ENCODE measurements around the gene MED28. TPM values are rescaled to one million over a fixed set of nuclear protein-coding genes. Genes with fewer than 3 reads are reported as not detected.

Gene MED28
- total RNA-seq, 4 donors from 2014 or later, result 11.1 to 25.5 (median 19.4) TPM

DNA sequence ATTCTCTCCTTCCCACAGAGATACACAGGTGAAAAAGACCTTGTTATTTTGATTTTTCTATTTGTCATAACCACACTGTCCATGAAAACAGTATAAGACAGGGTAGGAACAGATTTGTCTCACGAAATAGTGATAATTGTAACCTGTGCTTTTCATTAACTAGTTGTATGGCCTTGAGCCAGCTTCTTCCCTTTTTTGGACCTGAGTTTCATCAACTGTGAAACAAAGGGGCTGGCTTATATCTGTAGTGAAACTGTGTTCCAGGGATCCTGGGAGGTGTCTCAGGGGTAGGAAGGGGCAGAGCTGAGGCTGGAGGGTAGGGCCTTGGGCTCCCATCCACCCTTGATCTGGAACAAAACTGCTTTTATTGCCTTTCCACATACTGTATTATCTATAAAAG, 50.9 kb downstream of the MED28 start:
- 37 to 46% methylated on average over 1 of the region's 1 CpG for WGBS, 2 donors (ENCODE audit: low coverage in 1 of 2)
- H3K27me3 ChIP-seq, result no peaks in the 10 kb centered on the region
- H3K36me3 ChIP-seq, result no peaks in the 10 kb centered on the region
- DNase-seq, result no peak
- in situ Hi-C loops (cut with MboI; ENCODE audit: low pct_ligation_motif_present in 1 of 4, low pct_unique_long_range_greater_than_20kb in 1 of 4, low sequenced_read_pairs in 3 of 4), result no loop called here
- H3K4me3 ChIP-seq, result no peak overlapping the region
- intact Hi-C loops (cut with DNase I; ENCODE audit: low total_unique reads), result no loop called here
- H3K4me1 ChIP-seq, result no peaks in the 10 kb centered on the region
- H3K9me3 ChIP-seq, result no peaks in the 10 kb centered on the region
- no peak for TF ChIP-seq POLR2A (IDR thresholded peaks at IDR 0.05)
- TF ChIP-seq POLR2AphosphoS5 (IDR thresholded peaks at IDR 0.05), result no peak
- TF ChIP-seq CTCF (IDR thresholded peaks at IDR 0.05), result no peak
- no peak for TF ChIP-seq EP300 (IDR thresholded peaks at IDR 0.05; ENCODE audit: low read depth)
- H3K27ac ChIP-seq, result no peak overlapping the region

GRCh38 chr4:17665852-17666251, 51.4 kb downstream of the MED28 start:
- no peaks in the 10 kb centered on the region for H3K36me3 ChIP-seq
- intact Hi-C loops (cut with DNase I; ENCODE audit: low total_unique reads), result no loop called here
- 39 to 77% methylated on average over 2 to 3 of the region's 3 CpGs for WGBS, 2 donors (ENCODE audit: low coverage in 1 of 2)
- no peaks in the 10 kb centered on the region for H3K9me3 ChIP-seq
- no peaks in the 10 kb centered on the region for H3K27me3 ChIP-seq
- no peak for DNase-seq
- no peaks in the 10 kb centered on the region for H3K4me1 ChIP-seq
- no peak overlapping the region for H3K27ac ChIP-seq
- no peak overlapping the region for H3K4me3 ChIP-seq
- in situ Hi-C loops (cut with MboI; ENCODE audit: low pct_ligation_motif_present in 1 of 4, low pct_unique_long_range_greater_than_20kb in 1 of 4, low sequenced_read_pairs in 3 of 4), result no loop called here
- TF ChIP-seq EP300 (IDR thresholded peaks at IDR 0.05; ENCODE audit: low read depth) (no peak), POLR2A (IDR thresholded peaks at IDR 0.05) (no peak), CTCF (IDR thresholded peaks at IDR 0.05) (no peak), POLR2AphosphoS5 (IDR thresholded peaks at IDR 0.05) (no peak)

DNA sequence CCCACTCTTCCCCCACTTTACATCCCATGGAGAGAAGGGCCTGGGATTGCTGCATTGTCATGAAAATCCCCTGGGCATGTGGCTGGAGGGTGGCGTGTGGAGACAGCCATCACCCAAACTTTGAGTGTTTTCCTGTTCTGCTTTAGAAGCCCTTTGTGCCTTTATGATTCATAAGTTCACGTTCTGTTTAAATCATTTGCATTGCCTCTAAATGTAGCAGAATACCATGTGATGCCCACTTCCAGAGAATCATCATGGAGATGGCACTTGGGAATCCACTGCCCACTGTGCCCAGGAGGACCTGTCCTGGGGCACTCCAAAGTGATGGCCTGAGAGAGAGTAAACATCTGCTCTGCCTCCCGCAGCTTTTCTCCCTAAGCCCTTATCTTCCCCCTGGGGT, 52.8 kb downstream of the MED28 start:
- no peak for TF ChIP-seq EP300 (IDR thresholded peaks at IDR 0.05; ENCODE audit: low read depth)
- TF ChIP-seq POLR2AphosphoS5 (IDR thresholded peaks at IDR 0.05), result no peak
- TF ChIP-seq POLR2A (IDR thresholded peaks at IDR 0.05), result no peak
- TF ChIP-seq CTCF (IDR thresholded peaks at IDR 0.05), result no peak
- no peak for DNase-seq
- H3K4me1 ChIP-seq, result no peaks in the 10 kb centered on the region
- H3K27me3 ChIP-seq, result no peaks in the 10 kb centered on the region
- H3K27ac ChIP-seq, result no peak overlapping the region
- intact Hi-C loops (cut with DNase I; ENCODE audit: low total_unique reads), result no loop called here
- peaks cover 0 to 3% of the 10 kb centered on the region in 2 donors for H3K9me3 ChIP-seq
- H3K36me3 ChIP-seq, result no peaks in the 10 kb centered on the region
- 67 to 77% methylated on average over 2 to 3 of the region's 3 CpGs for WGBS, 2 donors (ENCODE audit: low coverage in 1 of 2)
- in situ Hi-C loops (cut with MboI; ENCODE audit: low pct_ligation_motif_present in 1 of 4, low pct_unique_long_range_greater_than_20kb in 1 of 4, low sequenced_read_pairs in 3 of 4), result no loop called here
- no peak overlapping the region for H3K4me3 ChIP-seq

DNA sequence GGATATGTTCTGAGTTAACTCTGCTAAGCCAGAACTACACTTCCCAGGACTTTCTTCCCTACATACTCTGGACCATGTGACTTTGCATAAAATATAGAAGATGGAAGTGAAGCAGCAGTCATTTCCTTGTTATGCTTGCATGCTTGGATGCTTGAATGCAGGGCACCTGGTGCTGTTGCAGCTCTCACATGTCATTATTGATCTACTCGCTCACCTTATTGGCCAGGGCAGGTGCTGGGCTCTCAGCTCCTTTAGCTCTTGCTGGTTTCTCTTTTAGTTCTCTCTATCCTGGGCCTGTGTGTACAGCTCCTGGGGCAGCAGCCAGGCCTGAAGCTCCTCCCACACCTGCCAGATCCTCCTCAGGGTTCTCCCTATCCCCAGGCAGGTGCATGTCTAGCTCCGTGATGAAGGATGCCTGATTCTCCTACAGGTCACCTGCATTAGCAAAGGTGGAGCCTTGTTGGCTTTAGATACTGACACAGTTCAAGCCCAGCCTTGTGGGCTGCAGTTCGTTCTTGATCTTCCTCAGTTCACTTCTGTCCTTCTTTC, 53.3 kb downstream of the MED28 start:
- no peaks in the 10 kb centered on the region for H3K36me3 ChIP-seq
- no peak overlapping the region for H3K27ac ChIP-seq
- in situ Hi-C loops (cut with MboI; ENCODE audit: low pct_ligation_motif_present in 1 of 4, low pct_unique_long_range_greater_than_20kb in 1 of 4, low sequenced_read_pairs in 3 of 4) (no loop called here), intact Hi-C loops (cut with DNase I; ENCODE audit: low total_unique reads) (no loop called here)
- no peak for TF ChIP-seq POLR2AphosphoS5 (IDR thresholded peaks at IDR 0.05)
- no peak for TF ChIP-seq CTCF (IDR thresholded peaks at IDR 0.05)
- TF ChIP-seq POLR2A (IDR thresholded peaks at IDR 0.05), result no peak
- TF ChIP-seq EP300 (IDR thresholded peaks at IDR 0.05; ENCODE audit: low read depth), result no peak
- peaks cover 0 to 3% of the 10 kb centered on the region in 2 donors for H3K9me3 ChIP-seq
- no peak for DNase-seq
- H3K4me3 ChIP-seq, result no peak overlapping the region
- 70 to 80% methylated on average over 2 to 3 of the region's 3 CpGs for WGBS, 2 donors (ENCODE audit: low coverage in 1 of 2)
- H3K27me3 ChIP-seq, result no peaks in the 10 kb centered on the region
- no peaks in the 10 kb centered on the region for H3K4me1 ChIP-seq

Data from transverse colon (tissue), 4 donors.